Kidney glomerular epithelial cell (primary cell): ENCODE measurements around the gene MYO3A.

Experiments used
- DNase-seq: peaks from one replicate; lab custom pipeline; 2025; lab: John Stamatoyannopoulos, UW

Gene MYO3A

DNA sequence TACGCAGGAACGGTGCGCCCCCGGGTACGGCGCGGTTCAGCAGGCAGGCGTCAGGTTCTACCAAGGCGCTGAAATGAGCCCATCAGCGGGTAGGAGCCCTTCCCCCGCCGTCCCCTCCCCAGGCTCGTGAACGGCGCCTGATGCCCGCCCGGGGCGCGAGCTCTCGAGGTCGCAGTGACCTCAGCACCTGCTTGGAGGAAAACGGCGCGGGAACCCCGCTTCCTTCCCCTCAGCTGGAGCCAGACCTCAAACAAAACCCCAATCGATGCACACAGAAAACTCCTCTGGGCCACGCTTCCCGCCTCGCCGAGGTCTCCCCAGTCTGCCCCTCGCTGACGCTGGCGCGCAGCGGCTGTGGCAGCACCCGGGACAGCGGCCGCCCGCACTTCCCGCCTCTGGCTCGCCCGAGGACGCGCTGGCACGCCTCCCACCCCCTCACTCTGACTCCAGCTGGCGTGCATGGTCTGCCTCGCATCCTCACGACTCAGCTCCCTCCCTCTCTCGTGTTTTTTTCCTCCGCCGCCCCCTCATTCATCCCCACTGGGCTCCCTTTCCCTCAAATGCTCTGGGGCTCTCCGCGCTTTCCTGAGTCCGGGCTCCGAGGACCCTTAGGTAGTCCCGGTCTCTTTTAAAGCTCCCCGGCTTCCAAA, 282.0 kb downstream of the MYO3A start:
- no peak for DNase-seq

DNA sequence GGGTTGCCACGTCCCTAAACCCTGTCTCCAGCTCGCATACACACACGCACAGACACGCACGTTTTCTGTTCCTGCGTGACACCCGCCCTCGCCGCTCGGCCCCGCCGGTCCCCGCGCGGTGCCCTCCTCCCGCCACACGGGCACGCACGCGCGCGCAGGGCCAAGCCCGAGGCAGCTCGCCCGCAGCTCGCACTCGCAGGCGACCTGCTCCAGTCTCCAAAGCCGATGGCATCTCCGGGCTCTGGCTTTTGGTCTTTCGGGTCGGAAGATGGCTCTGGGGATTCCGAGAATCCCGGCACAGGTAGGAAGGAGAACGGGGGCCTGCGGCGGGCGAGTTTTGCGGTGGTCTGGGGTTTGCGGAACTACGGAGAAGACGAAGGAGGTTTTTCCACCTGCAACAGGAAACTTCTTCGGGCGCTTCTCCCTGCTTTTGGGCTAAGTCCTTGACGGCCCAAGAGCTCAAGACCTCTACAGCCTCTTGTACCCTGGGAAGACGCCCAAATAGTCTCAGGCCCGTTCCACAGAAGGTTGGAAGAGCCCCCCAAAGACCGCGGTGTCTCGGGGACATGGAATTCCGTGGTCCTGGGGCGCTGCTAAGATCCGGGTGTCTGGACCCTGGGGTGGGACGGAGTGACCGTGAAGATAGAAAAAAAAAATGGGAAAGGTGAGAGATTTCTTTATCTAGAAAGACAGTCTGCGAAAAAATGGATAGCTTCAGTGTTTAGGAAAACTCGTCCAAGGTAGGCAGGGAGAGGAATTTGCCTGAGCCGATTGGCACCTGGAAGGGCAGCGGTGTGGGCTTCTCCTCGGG, 282.8 kb downstream of the MYO3A start, which contains the start of gene GAD2:
TSS of gene GAD2 (plus strand) at position 190 of the 811 bp plus-strand sequence. CDS start at position 226, 36 bp downstream.
- DNase-seq = no peak

DNA sequence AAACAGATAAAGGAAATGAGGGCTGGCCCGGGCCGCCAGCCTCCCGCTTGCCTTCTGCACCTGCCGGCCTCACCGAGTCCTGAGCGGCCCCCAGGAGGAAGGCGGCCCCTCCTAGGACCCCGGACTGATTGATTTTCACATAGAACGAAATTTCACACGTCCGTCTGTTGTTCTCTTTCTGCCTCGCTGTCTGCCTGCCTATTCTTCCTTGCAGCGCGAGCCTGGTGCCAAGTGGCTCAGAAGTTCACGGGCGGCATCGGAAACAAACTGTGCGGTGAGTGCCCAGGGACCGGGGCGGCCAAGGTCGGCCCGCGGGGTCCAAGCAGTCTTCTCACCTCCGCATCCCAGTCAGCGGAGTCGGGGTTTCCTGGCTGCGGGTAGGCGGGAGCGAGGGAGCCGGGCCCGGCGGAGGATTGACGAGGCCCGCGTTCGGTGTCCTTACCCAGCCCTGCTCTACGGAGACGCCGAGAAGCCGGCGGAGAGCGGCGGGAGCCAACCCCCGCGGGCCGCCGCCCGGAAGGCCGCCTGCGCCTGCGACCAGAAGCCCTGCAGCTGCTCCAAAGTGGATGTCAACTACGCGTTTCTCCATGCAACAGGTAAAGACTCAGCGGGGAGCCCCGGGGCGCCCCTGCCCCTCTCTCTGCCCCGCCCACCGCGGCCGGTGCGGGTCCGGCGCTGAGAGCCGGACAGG, 283.5 kb downstream of the MYO3A start:
- no peak for DNase-seq

GRCh38 chr10:26219676-26220075, 285.6 kb downstream of the MYO3A start:
- no peak for DNase-seq

DNA sequence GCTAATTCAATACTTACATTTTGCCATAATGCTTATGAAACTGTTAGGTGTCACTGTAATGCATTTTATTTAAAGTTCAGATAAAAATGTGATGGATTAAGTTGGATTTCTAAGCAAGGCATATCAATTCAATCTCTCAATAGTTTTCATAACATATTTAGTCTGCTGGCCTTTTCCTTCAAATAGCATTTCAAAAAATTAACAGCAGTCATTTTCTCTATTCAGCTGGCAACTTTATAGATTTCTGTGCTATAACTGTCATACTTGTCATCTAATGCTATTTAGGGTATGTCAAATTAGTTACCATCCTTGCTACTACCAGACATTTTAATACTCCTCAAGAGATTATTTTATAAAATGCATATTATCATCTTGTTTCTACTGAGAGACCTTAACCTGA, 286.9 kb downstream of the MYO3A start:
- DNase-seq = no peak

DNA sequence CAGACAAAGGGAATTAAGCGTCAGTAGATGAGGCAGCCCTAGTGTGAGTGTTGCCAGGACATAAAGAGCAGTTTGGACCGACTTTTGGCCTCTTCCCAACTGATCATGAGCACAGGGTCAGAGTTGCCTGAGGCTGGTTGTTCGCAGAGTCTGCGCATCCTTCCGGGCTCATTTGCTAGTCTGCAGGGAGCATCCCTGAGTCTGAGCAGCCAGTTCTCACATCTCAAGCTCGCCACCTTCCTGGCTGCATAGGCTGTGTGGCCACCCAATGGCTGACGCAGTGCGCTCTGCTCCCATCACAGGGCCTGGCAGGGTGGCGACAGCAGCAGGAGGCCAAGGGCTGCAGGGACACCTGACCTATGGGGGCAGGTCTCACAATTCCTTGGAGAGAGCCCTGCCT, 287.5 kb downstream of the MYO3A start:
- DNase-seq = no peak

- no peak for DNase-seq
Measured at GRCh38 chr10:26222563-26222962, 288.5 kb downstream of the MYO3A start.

DNA sequence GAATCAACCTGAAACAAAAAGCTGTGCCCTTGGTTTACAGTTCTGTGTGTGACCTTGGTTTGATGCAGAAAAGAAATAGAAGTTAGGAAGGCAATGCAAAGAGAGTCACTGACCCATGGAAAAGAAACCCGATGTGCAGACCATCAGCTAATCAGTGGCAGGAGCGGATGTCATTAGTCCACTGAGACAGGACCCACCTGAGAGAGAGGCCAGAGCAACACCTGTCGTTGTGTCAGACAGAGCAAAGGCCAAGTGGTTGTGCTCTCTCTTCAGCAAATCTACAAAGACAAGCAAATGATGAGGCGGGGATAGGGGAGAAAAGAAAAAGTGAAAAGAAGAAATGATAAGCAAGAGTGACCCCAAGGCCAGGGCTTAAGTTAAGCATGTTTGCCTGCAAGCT, 291.3 kb downstream of the MYO3A start:
- no peak for DNase-seq

- DNase-seq = no peak
Measured at GRCh38 chr10:26227786-26228185, 293.8 kb downstream of the MYO3A start.

GRCh38 chr10:26232174-26232573, 298.1 kb downstream of the MYO3A start:
- DNase-seq = no peak

DNA sequence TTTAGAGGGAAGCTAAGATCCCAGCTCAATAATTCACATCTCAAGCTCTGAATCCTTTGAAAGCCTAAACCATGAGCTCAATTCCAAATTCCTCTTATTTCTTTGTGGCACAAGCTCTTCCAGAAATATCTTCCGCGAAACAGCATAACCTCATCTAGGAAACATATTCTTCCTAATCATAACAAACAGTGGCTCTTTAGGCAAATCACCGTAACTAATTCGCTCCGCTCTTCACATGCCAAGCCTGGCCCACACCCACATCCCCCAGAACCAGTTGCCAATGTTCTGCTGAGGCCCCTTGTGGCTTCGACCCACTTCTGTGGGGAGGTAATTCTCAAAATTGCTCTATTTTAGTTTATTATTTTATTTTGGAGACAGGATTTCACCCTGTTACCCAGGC, 301.7 kb downstream of the MYO3A start:
- DNase-seq = no peak

- DNase-seq = no peak
Measured at GRCh38 chr10:26238378-26238777, 304.3 kb downstream of the MYO3A start.

- DNase-seq = no peak
Measured at GRCh38 chr10:26242706-26243350, 308.8 kb downstream of the MYO3A start.

GRCh38 chr10:26243351-26243720, 309.3 kb downstream of the MYO3A start:
- no peak for DNase-seq

GRCh38 chr10:26249681-26250080, 315.7 kb downstream of the MYO3A start:
- no peak for DNase-seq

DNA sequence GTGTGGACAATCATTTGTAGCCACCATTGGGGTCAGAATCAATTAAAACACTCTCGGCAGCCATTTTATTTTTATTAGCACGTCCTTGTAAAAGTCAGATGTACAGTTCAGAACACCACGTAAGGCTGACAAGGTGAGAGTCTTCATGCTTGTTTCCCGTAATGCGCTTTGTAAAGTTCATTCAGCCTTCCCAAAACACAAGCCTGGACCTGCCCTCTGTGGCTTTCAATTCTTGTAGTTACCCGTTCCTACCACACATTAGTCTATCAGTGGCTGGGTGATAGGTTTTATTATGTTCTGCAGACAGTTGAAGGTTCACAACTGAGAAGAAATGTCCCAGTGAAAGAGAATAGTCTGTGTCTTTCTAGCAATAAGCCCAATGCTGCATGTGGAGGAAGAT, 317.9 kb downstream of the MYO3A start:
- no peak for DNase-seq

- no peak for DNase-seq
Measured at GRCh38 chr10:26254616-26255015, 320.6 kb downstream of the MYO3A start.

- no peak for DNase-seq
Measured at GRCh38 chr10:26259341-26259740, 325.3 kb downstream of the MYO3A start.
